Renal pelvis (tissue), 4 donors: Measurements from ENCODE around the gene ZNF692. TPM values are rescaled to one million over a fixed set of nuclear protein-coding genes. Genes with fewer than 3 reads are reported as not detected.
A peak's percentile ranks its signal among the peaks of the same experiment; 100 is the strongest.
"Not testable (repeated sequence)": the region's sequence is repeated elsewhere in the genome, so short reads cannot be mapped to it uniquely, and the experiment has no call there.

Source experiments
- DNase-seq: peaks from one replicate; pipeline ENCODE4 v3.0.0-alpha.2; 2013
- polyA plus RNA-seq, 3 donors: library from polyadenylated mRNA; unstranded; fragments of 120-200 nt; gene quantifications; one replicate each; pipeline ENCODE4 v1.2.1, GENCODE V29; 2013; ENCODE audit not compliant: insufficient read length in 3 of 3

Gene ZNF692
- polyA plus RNA-seq, 3 donors, result 45.7 to 59.7 (median 56.0) TPM

- DNase-seq, result no peak
These were observed 25.9 kb upstream of the ZNF692 start for GRCh38 chr1:248884632-248885295.

GRCh38 chr1:248882427-248882826, 23.5 kb upstream of the ZNF692 start:
- DNase-seq, result not testable (repeated sequence)

DNA sequence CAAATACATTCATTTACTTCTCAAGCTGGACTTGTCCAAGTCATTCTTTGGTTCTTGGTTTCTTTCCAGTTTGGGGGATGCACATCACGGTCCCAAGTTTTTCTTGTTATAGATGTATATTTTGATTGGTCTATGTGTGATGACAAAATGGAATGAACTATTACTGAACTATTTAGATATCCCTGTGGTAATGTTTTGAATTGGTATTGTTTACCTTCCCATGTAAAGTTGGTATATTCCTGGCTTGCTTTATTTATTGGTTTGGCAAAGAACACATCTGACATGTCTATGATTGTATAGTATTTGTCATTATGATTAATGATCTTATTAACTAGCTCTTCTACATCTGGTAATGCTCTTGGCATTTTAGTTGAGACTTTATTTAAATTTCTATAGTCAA, 22.4 kb upstream of the ZNF692 start:
- DNase-seq, result no peak

- DNase-seq, result peak; percentile 88
These were observed 15.2 kb upstream of the ZNF692 start for GRCh38 chr1:248873993-248874533.

GRCh38 chr1:248873409-248873992, 14.6 kb upstream of the ZNF692 start:
- DNase-seq, result peak; percentile 95

- peak; percentile 74 for DNase-seq
These were observed 14.0 kb upstream of the ZNF692 start for GRCh38 chr1:248872752-248873408.

GRCh38 chr1:248871837-248872401, 13.0 kb upstream of the ZNF692 start:
- no peak for DNase-seq

GRCh38 chr1:248862998-248863881, 4.4 kb upstream of the ZNF692 start:
- DNase-seq, result peak; percentile 82

DNA sequence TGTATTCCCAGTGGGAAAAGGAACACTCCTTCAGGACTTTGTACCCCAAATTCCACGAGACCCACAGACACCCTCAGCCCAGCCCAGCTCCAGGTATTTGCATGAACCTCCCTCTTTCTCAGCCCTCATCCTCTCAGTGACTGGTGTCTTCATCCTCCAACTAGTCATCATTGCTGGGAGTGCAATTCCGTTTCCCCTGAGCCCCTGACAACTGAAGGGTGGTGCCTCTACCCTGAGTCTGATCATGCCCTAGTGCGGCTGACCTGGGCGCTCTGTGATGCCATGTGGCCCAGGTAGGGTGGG, 3.8 kb upstream of the ZNF692 start:
- no peak for DNase-seq

DNA sequence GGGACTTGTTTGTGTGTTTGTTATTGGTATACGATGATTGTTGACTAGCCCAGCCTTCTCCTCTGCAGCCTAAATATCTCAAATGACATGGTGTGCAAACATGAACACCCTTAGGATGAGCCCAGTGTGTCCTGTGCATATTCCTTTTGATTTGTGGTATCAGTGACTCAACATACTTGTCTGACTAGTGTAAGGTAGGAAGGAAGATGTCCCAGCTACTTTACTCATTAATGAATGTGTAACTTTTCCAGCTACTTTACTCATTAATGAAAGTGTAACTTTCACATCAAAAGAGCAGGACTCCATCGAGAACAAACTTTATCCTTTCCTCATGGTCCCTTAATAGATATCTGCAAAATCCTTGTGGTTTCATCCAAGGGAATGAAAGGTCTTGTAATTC, 2.7 kb upstream of the ZNF692 start:
- no peak for DNase-seq

DNA sequence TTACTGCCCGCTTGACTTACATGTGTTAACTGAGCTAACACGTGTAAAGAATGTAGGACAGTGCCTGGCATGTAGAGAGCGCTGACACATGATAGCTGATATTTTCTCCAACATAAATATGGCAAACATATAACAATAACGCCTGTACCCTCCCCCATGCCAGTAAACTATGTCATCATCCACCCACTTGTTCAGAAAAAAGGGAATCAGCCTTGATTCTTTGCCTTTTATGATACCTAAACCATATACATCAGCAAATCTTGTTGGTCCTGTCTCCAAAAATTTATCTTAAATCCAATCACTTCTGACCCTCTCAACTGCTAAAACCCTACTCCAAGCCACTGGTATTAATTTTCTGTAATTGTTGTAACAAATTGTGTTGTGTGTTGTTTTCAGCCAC, 1.1 kb upstream of the ZNF692 start:
- no peak for DNase-seq

- DNase-seq, result peak; percentile 69
These were observed 592 bp downstream of the ZNF692 start for GRCh38 chr1:248858096-248858890.

DNA sequence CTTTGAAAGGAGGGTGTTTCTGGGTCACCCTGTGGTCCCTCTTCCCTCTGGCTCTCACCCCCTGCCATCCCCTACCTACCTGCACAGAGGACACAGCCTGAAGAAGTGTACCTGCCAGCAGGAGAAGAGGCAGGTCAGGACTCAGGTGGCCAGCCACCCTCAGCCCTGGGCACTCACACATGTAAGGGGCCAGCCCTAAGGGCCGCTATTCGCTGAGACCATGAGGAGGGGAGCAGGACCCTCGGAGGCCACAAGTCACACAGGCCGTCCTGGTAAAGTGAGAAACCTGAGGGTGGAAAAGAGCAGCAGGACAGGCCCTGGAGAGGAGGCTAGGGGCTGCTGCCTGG, 1.2 kb downstream of the ZNF692 start:
- DNase-seq, result no peak

DNA sequence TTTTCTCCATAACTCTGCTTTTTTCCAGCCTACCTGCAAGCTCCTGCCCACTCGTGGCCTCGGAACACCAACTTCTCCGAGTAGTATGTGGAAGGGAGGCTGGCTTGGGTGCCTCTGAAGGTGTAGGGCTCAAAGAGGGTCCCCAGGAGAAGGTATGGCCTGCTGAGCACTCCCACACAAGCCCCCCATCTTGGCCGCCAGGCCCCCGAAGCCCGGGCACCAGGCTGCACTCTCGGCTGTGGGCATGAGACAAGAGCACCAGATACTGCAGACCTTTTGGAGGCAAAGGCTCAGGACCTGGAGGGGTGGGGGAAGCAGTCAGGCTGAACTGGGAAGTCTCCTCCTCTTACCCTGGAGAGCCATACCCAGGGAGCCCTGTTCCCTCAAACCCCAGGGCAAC, 1.7 kb downstream of the ZNF692 start:
- DNase-seq, result no peak

DNA sequence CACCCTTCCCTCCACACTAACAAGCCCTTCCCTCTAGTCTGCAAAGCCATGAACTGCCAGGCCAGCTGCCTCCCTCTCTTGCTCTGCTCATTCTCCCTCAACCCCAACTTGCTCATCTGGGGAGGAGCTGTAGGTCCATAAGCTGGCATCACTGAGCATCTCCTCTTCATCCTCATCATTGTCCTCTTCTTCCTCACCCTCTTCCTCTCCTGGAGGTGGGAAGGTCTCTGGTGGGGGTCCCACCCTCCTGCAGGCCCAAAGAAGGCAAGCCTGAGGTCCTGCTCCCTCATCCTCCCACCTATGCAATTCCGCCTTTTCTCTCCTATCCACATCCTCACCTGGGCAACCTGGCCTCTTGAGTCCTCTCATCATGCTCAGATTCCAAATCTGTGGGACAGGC, 2.7 kb downstream of the ZNF692 start:
- no peak for DNase-seq

DNA sequence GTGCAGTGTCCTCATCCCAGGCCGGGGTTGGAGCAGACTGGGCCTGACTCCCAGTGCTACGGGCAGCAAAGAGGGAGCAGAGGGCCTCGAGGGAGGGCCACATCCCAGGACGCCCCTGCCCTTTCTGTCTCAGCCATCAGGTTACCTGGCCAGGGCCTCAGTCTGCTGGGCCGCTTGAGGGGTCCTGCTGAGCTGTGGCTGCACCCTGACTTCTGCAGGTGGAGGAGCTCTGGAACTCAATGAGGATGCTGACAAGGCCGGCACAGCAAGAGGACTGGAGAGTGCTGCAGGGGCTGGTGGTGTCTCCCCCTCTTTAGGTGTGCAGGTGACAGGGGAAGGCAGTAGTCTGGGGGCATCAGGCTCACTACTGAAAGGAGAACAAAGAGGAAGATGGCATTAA, 3.3 kb downstream of the ZNF692 start:
- no peak for DNase-seq

DNA sequence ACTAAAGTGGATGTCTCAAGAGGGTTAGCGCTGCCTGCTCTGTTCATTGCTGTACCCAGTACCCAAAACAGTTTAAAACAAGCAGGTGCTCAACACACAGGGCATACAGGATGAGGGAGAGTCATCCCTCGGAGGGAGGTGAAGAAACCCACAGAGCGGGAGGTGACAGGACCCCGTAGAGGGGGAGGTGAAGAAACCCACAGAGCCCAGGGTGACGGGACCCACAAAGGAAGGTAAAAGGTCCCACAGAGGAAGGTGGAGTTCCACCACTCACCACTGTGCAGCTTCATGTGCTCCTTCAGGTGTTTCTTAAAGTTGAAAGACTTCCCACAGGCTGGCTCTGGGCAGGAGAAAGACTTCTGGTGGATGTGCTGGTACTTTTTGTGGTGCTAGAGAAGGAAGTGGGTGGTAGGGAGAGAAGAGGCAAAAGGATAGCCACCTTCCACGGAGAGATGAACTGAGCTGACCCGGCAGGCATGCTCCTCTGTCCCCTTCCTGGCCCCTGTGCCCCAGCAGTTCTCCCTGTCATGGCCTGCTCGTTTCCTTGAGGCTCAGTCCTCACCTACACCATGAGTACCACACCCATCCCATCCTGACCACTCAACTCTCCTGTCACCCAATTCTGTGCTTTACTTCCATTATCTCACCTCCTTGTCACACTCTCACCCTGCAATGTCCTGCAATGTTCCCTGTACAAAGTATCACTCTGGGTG, 5.1 kb downstream of the ZNF692 start:
- DNase-seq, result no peak

GRCh38 chr1:248852481-248853405, 6.1 kb downstream of the ZNF692 start:
- no peak for DNase-seq

DNA sequence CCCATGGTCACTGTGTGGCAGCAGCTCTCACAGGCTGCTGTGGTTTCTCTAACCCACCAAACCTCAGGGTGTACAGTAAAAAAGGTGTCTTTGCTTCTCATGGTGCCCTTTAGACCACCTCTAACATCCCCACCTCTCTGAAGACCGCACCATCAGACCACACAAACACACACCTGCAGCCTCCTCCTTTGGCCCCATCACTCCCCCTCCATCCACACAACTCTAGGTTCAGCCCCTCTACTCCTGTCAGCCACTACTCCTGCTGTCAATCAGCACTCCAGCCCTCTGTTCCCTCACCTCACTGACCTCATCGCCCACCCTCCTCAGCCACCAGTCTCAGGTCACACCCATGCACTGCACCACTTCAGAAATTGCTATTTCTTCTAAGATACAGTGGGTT, 7.5 kb downstream of the ZNF692 start:
- no peak for DNase-seq
